ENCODE data around the gene RBFOX1.

GRCh38 chr16:7330709-7331108 lies 1.9 kb upstream of the RBFOX1 start:
- TF ChIP-seq CTCF (IDR thresholded peaks at IDR 0.05) (no peak), POLR2A (IDR thresholded peaks at IDR 0.05) (no peak)

Data from lower leg skin (tissue), 3 donors.